ENCODE measurements around the gene CCND2. TPM values are rescaled to one million over a fixed set of nuclear protein-coding genes. Genes with fewer than 3 reads are reported as not detected.

CCND2 gene
- total and polyA plus RNA-seq, 2 of the 4 experiments (the other 2 are of a cell fraction) = 1.1 to 2.3 TPM

- BruUV-seq (replicated peaks) = no TSS peak
- no peak for ATAC-seq (ENCODE audit: low read depth)
These were observed 35.0 kb upstream of the CCND2 start for GRCh38 chr12:4238577-4238976.

More at GRCh38 chr12:4238577-4238976, 35.0 kb upstream of the CCND2 start:
- dilution Hi-C loops (cut with HindIII; ENCODE audit: low sequenced_read_pairs, unreplicated experiment) (no loop called here), intact Hi-C loops (cut with micrococcal nuclease) (no loop called here), in situ Hi-C loops (cut with MboI; ENCODE audit: low sequenced_read_pairs) (no loop called here)
- CTCF ChIA-PET = no interaction called here
- H3K4me2 ChIP-seq (ENCODE audit: low read depth, low read length) = no peak overlapping the region
- no peaks in the 10 kb centered on the region for H3K4me1 ChIP-seq (ENCODE audit: control insufficient read depth, insufficient read depth, low read length)
- H3K4me3 ChIP-seq (ENCODE audit: insufficient read depth, low read depth, low read length) = no peak overlapping the region
- H3K18ac ChIP-seq (ENCODE audit: low read depth, low read length) = no peak overlapping the region
- H2BK5ac ChIP-seq (ENCODE audit: low read depth, low read length, poor library complexity, severe bottlenecking) = no peak overlapping the region
- no peak overlapping the region for H2AK9ac ChIP-seq (replicated peaks; ENCODE audit: low read depth, low read length, poor library complexity)
- H4K5ac ChIP-seq (ENCODE audit: low read depth, low read length) = no peak overlapping the region
- no peak overlapping the region for H2BK120ac ChIP-seq (ENCODE audit: low read depth, low read length)
- H3K79me1 ChIP-seq (ENCODE audit: low read depth in 1 of 2, low read length in 2 of 2) = no peaks in the 10 kb centered on the region
- no peaks in the 10 kb centered on the region for H3K9me1 ChIP-seq (ENCODE audit: insufficient read depth, low read length)
- H3K27me3 ChIP-seq (ENCODE audit: control insufficient read depth, insufficient read depth, low read length) = no peaks in the 10 kb centered on the region
- peaks cover 4% of the 10 kb centered on the region; the same call in 1 of the 2 replicates for H3K9me3 ChIP-seq (ENCODE audit: control insufficient read depth, insufficient read depth, low read length)
- no peak overlapping the region for H3K4ac ChIP-seq (ENCODE audit: low read depth, low read length)
- no peaks in the 10 kb centered on the region for H4K20me1 ChIP-seq (ENCODE audit: insufficient read depth, low read length)
- no peak overlapping the region for H3K14ac ChIP-seq (replicated peaks; ENCODE audit: low read depth, low read length)
- H3K27ac ChIP-seq (ENCODE audit: insufficient read depth, low read length) = no peak overlapping the region
- POLR2A ChIA-PET (ENCODE audit: unreplicated experiment) = no interaction called here
- no peak overlapping the region for H2AK5ac ChIP-seq (ENCODE audit: low read depth, low read length)
- no peak for TF ChIP-seq CTCF (conservative IDR thresholded peaks at IDR 0.05; ENCODE audit: low read depth, low read length)
- no peak for TF ChIP-seq CEBPB (IDR thresholded peaks at IDR 0.05; ENCODE audit: low read depth, low read length)
- no peak for TF ChIP-seq RFX5 (IDR thresholded peaks at IDR 0.05; ENCODE audit: low read depth, low read length)
- TF ChIP-seq CHD1 (IDR thresholded peaks at IDR 0.05; ENCODE audit: low read depth, low read length) = no peak
- no peak for TF ChIP-seq BHLHE40 (IDR thresholded peaks at IDR 0.05; ENCODE audit: low read depth, low read length)
- TF ChIP-seq USF2 (IDR thresholded peaks at IDR 0.05; ENCODE audit: low read depth, low read length) = no peak
- TF ChIP-seq SMC3 (IDR thresholded peaks at IDR 0.05; ENCODE audit: low read depth, low read length) = no peak
- no peak for TF ChIP-seq MAZ (IDR thresholded peaks at IDR 0.05; ENCODE audit: borderline replicate concordance, low read depth, low read length)
- TF ChIP-seq MXI1 (IDR thresholded peaks at IDR 0.05; ENCODE audit: borderline replicate concordance, low read depth, low read length) = no peak
- no peak for TF ChIP-seq FOS (IDR thresholded peaks at IDR 0.05; ENCODE audit: low read depth, low read length)
- TF ChIP-seq POLR2A (IDR thresholded peaks at IDR 0.05; ENCODE audit: low read depth, low read length) = no peak
- TF ChIP-seq ELK1 (IDR thresholded peaks at IDR 0.05; ENCODE audit: borderline replicate concordance, low read depth, low read length) = no peak
- no peak for TF ChIP-seq NFE2L2 (IDR thresholded peaks at IDR 0.05; ENCODE audit: low read depth, low read length)
- no peak for TF ChIP-seq MAFK (IDR thresholded peaks at IDR 0.05; ENCODE audit: low read depth, low read length)
- no peak for TF ChIP-seq RAD21 (IDR thresholded peaks at IDR 0.05; ENCODE audit: low read length)
- no peak for TF ChIP-seq RCOR1 (IDR thresholded peaks at IDR 0.05; ENCODE audit: insufficient replicate concordance, low read length)
- no peak overlapping the region for H4K8ac ChIP-seq (ENCODE audit: low read depth in 2 of 2, low read length in 2 of 2)
- no peak overlapping the region for H3K23ac ChIP-seq (ENCODE audit: low read depth, low read length)
- H3K56ac ChIP-seq (ENCODE audit: extremely low read depth, insufficient read depth, low read length) = no peak overlapping the region
- no peak overlapping the region for H3K9ac ChIP-seq (ENCODE audit: low read depth, low read length)
- H2BK20ac ChIP-seq (ENCODE audit: low read depth, low read length) = no peak overlapping the region
- WGBS, 2 experiments (ENCODE audit: extremely low coverage in 2 of 2, insufficient read length in 1 of 2) = no CpG with 5 or more reads among the region's 2 CpGs
- no peaks in the 10 kb centered on the region for H3K36me3 ChIP-seq (ENCODE audit: control insufficient read depth, insufficient read depth, low read length)
- DNase-seq = no peak
- H2BK15ac ChIP-seq (ENCODE audit: low read depth, low read length) = no peak overlapping the region
- no peak overlapping the region for H4K91ac ChIP-seq (ENCODE audit: insufficient read depth, low read depth, low read length)
- no peak overlapping the region for H2AFZ ChIP-seq (replicated peaks; ENCODE audit: low read length, poor library complexity)

Data from IMR-90 (cell line).